CD4-positive, alpha-beta T cell treated with Interleukin-2 at 100 ng/mL for 4 hours (primary cell): ENCODE data around the gene DNAI1.
"Not testable (repeated sequence)": the region's sequence is repeated elsewhere in the genome, so short reads cannot be mapped to it uniquely, and the experiment has no call there.

Experiments
- DNase-seq: peaks from one replicate; pipeline ENCODE4 v3.0.0-alpha.2; 2020; ENCODE audit warnings: low spot score

Gene DNAI1

GRCh38 chr9:34513567-34514214 is 55.1 kb downstream of the DNAI1 start:
- DNase-seq: no peak

- DNase-seq: no peak
These were observed 55.8 kb downstream of the DNAI1 start for GRCh38 chr9:34514401-34514800.

- DNase-seq: no peak
These were observed 56.2 kb downstream of the DNAI1 start for GRCh38 chr9:34514816-34515215.

GRCh38 chr9:34515959-34516358 is 57.4 kb downstream of the DNAI1 start:
- no peak for DNase-seq

GRCh38 chr9:34517185-34517584 is 58.6 kb downstream of the DNAI1 start:
- no peak for DNase-seq

- no peak for DNase-seq
These were observed 59.6 kb downstream of the DNAI1 start for GRCh38 chr9:34518110-34518616.

- DNase-seq: no peak
These were observed 60.3 kb downstream of the DNAI1 start for GRCh38 chr9:34518896-34519295.

GRCh38 chr9:34519321-34520020 is 60.9 kb downstream of the DNAI1 start:
- DNase-seq: no peak

- DNase-seq: no peak
These were observed 61.5 kb downstream of the DNAI1 start for GRCh38 chr9:34520096-34520495.

- DNase-seq: no peak
These were observed 62.1 kb downstream of the DNAI1 start for GRCh38 chr9:34520505-34521385.

GRCh38 chr9:34521406-34522045 is 62.9 kb downstream of the DNAI1 start:
- DNase-seq: no peak

GRCh38 chr9:34522091-34522887 is 63.7 kb downstream of the DNAI1 start:
- DNase-seq: no peak

- peak; percentile 92 for DNase-seq
These were observed 64.6 kb downstream of the DNAI1 start, which contains the start of gene ENHO for GRCh38 chr9:34522971-34523797. ENHO (minus strand) TSS chr9:34522990; CDS start chr9:34521695, 1,295 bp downstream.

GRCh38 chr9:34524349-34524748 is 65.7 kb downstream of the DNAI1 start:
- no peak for DNase-seq

- DNase-seq: no peak
These were observed 67.4 kb downstream of the DNAI1 start for GRCh38 chr9:34526026-34526425.

GRCh38 chr9:34532041-34532440 is 73.4 kb downstream of the DNAI1 start:
- DNase-seq: not testable (repeated sequence)

- DNase-seq: no peak
These were observed 78.1 kb downstream of the DNAI1 start for GRCh38 chr9:34536685-34537084.

GRCh38 chr9:34540827-34541226 is 82.2 kb downstream of the DNAI1 start:
- no peak for DNase-seq

- no peak for DNase-seq
These were observed 82.9 kb downstream of the DNAI1 start for GRCh38 chr9:34541540-34541939.

- DNase-seq: no peak
These were observed 85.4 kb downstream of the DNAI1 start for GRCh38 chr9:34544035-34544434.
